H1 (cell line): ENCODE results near the gene PSMC1. TPM values are rescaled to one million over a fixed set of nuclear protein-coding genes. Genes with fewer than 3 reads are reported as not detected.

ENCODE experiments used
- CTCF ChIA-PET: fragments of 300-600 bp; sonication (Branson Sonifier 250); formaldehyde crosslinking; loops from one replicate; lab custom pipeline; 2021; ENCODE audit not compliant: partially characterized antibody; lab: Charles Lee
- POLR2A ChIA-PET: fragments of 300-600 bp; sonication (Branson Sonifier 250); formaldehyde crosslinking; loops from one replicate; lab custom pipeline; 2021; ENCODE audit warnings: inconsistent platforms; ENCODE audit not compliant: partially characterized antibody; lab: Charles Lee
- DNase-seq, 2 experiments: peaks; one replicate each; pipeline versions ENCODE4 v3.0.0 to v3.0.0-alpha.2; 2010 to 2022; ENCODE audit warnings: low spot score in 2 of 2, low read depth in 1 of 2, mixed read lengths in 1 of 2
- FAIRE-seq: peaks from 2 replicates; lab custom pipeline; 2011; peaks lifted over from hg19 to GRCh38; lab: Jason Lieb, UNC
- H2AFZ ChIP-seq: 2 replicates; pipeline ENCODE4 v1.8.1; 2012; ENCODE audit warnings: low read length, inconsistent platforms
- H2AK5ac ChIP-seq: 2 replicates; pipeline ENCODE4 v1.6.1; 2013; ENCODE audit warnings: low read depth, low read length
- H2BK120ac ChIP-seq: replicated peaks from 2 replicates; pipeline ENCODE3; 2013; ENCODE audit warnings: low read depth, low read length, inconsistent platforms
- H2BK12ac ChIP-seq: 2 replicates; pipeline ENCODE4 v1.6.1; 2013; ENCODE audit warnings: low read depth, low read length
- H2BK15ac ChIP-seq: 2 replicates; pipeline ENCODE4 v1.6.1; 2013; ENCODE audit warnings: low read length
- H2BK20ac ChIP-seq: 2 replicates; pipeline ENCODE4 v1.6.1; 2013; ENCODE audit warnings: low read length
- H2BK5ac ChIP-seq: 2 replicates; pipeline ENCODE4 v1.6.1; 2013; ENCODE audit warnings: low read depth, low read length
- H3K14ac ChIP-seq: 2 replicates; pipeline ENCODE4 v1.6.1; 2013; ENCODE audit warnings: inconsistent platforms; ENCODE audit not compliant: insufficient read length
- H3K18ac ChIP-seq: 2 replicates; pipeline ENCODE4 v1.6.1; 2013; ENCODE audit warnings: low read length; ENCODE audit errors: extremely low read depth
- H3K23ac ChIP-seq: 2 replicates; pipeline ENCODE4 v1.6.1; 2013; ENCODE audit warnings: inconsistent platforms; ENCODE audit not compliant: insufficient read length
- H3K23me2 ChIP-seq: 2 replicates; pipeline ENCODE4 v1.6.1; 2013; ENCODE audit warnings: low read depth, low read length
- H3K27ac ChIP-seq: 2 replicates; pipeline ENCODE4 v1.6.1; 2011; ENCODE audit warnings: low read depth, low read length, inconsistent platforms
- H3K27me3 ChIP-seq, 4 experiments: replicated peaks in 1 of 4; 1 replicate in 1 of 4; 2 replicates in 3 of 4; pipeline versions ENCODE4 v1.6.1 to v1.8.1; 2011 to 2013; ENCODE audit warnings: low read length in 3 of 4, mild to moderate bottlenecking in 3 of 4, inconsistent platforms in 2 of 4, mixed read lengths in 2 of 4, moderate library complexity in 1 of 4; ENCODE audit not compliant: control insufficient read depth in 3 of 4, insufficient read depth in 3 of 4; ENCODE audit errors: extremely low read depth in 1 of 4
- H3K36me3 ChIP-seq, 4 experiments: 2 replicates each; pipeline versions ENCODE4 v1.6.1 to v1.8.1; 2011 to 2013; ENCODE audit warnings: mild to moderate bottlenecking in 4 of 4, low read length in 3 of 4, moderate library complexity in 2 of 4, control low read depth in 1 of 4, inconsistent platforms in 1 of 4; ENCODE audit not compliant: insufficient read depth in 4 of 4, control insufficient read depth in 2 of 4
- H3K4ac ChIP-seq: replicated peaks from 2 replicates; pipeline ENCODE3; 2013; ENCODE audit warnings: low read length, low read depth, mixed read lengths, inconsistent platforms; ENCODE audit not compliant: insufficient read length
- H3K4me1 ChIP-seq, 4 experiments: replicated peaks in 1 of 4; 1 replicate in 1 of 4; 2 replicates in 3 of 4; pipeline versions ENCODE4 v1.6.1 to v1.8.1; 2011 to 2013; ENCODE audit warnings: low read length in 3 of 4, inconsistent platforms in 2 of 4, mixed read lengths in 1 of 4; ENCODE audit not compliant: insufficient read depth in 4 of 4, control insufficient read depth in 3 of 4
- H3K4me2 ChIP-seq, 2 experiments: 2 replicates each; pipeline versions ENCODE4 v1.6.1 to v1.8.1; 2011 to 2013; ENCODE audit warnings: low read depth in 2 of 2, low read length in 2 of 2, control low read depth in 1 of 2, inconsistent platforms in 1 of 2, mild to moderate bottlenecking in 1 of 2; ENCODE audit not compliant: insufficient read depth in 1 of 2
- H3K4me3 ChIP-seq, 4 experiments: fragments of 200-600, 300-600 bp in 1 of 4; sonication (generic), shearing (Covaris generic), sonication (Bioruptor Twin) in 1 of 4; 2 replicates each; pipeline versions ENCODE4 v1.5.1 to v1.8.1; 2011 to 2016; ENCODE audit warnings: low read length in 4 of 4, low read depth in 3 of 4, control low read depth in 2 of 4, inconsistent platforms in 2 of 4, mild to moderate bottlenecking in 2 of 4, mixed read lengths in 1 of 4, moderate library complexity in 1 of 4; ENCODE audit not compliant: insufficient read depth in 2 of 4; ENCODE audit errors: extremely low read depth in 1 of 4
- H3K56ac ChIP-seq: replicated peaks from 2 replicates; pipeline ENCODE3; 2013; ENCODE audit warnings: low read depth, mild to moderate bottlenecking, mixed read lengths, low read length, inconsistent platforms; ENCODE audit not compliant: insufficient read length
- H3K79me1 ChIP-seq: 2 replicates; pipeline ENCODE4 v1.6.1; 2013; ENCODE audit warnings: low read depth, low read length, control low read depth
- H3K79me2 ChIP-seq, 2 experiments: 2 replicates each; pipeline versions ENCODE4 v1.6.1 to v1.8.1; 2012 to 2013; ENCODE audit warnings: low read length in 2 of 2, mild to moderate bottlenecking in 2 of 2, inconsistent platforms in 1 of 2; ENCODE audit not compliant: insufficient read depth in 2 of 2, control insufficient read depth in 1 of 2
- H3K9ac ChIP-seq, 4 experiments: replicated peaks in 1 of 4; 1 replicate in 1 of 4; 2 replicates in 3 of 4; pipeline versions ENCODE4 v1.6.1 to v1.8.1; 2011 to 2013; ENCODE audit warnings: low read depth in 3 of 4, low read length in 3 of 4, control low read depth in 2 of 4, mild to moderate bottlenecking in 2 of 4, moderate library complexity in 2 of 4, inconsistent platforms in 1 of 4; ENCODE audit errors: extremely low read depth in 1 of 4
- H3K9me3 ChIP-seq, 2 experiments: 2 replicates each; pipeline versions ENCODE4 v1.6.1 to v1.8.1; 2012 to 2013; ENCODE audit warnings: mild to moderate bottlenecking in 2 of 2, moderate library complexity in 2 of 2, control low read depth in 1 of 2, inconsistent platforms in 1 of 2, low read depth in 1 of 2, low read length in 1 of 2, mixed read lengths in 1 of 2; ENCODE audit not compliant: insufficient read depth in 2 of 2
- H4K20me1 ChIP-seq, 2 experiments: replicated peaks in 1 of 2; 2 replicates each; pipeline versions ENCODE3 to v1.8.1; 2011 to 2013; ENCODE audit warnings: inconsistent platforms in 2 of 2, low read length in 2 of 2, mild to moderate bottlenecking in 1 of 2; ENCODE audit not compliant: insufficient read depth in 2 of 2, control insufficient read depth in 1 of 2
- H4K5ac ChIP-seq: 2 replicates; pipeline ENCODE4 v1.6.1; 2013; ENCODE audit warnings: low read length, low read depth, mixed read lengths, inconsistent platforms; ENCODE audit not compliant: insufficient read length
- H4K8ac ChIP-seq: 2 replicates; pipeline ENCODE4 v1.8.0; 2013; ENCODE audit warnings: mild to moderate bottlenecking, moderate library complexity, low read length, inconsistent platforms; ENCODE audit not compliant: insufficient read depth; ENCODE audit errors: extremely low read depth
- H4K91ac ChIP-seq: replicated peaks from 2 replicates; pipeline ENCODE3; 2013; ENCODE audit warnings: low read length, mixed read lengths, inconsistent platforms; ENCODE audit not compliant: insufficient read length
- BRCA1 ChIP-seq: IDR thresholded peaks from 2 replicates; pipeline ENCODE4 v1.6.1; 2012; ENCODE audit warnings: low read depth, low read length, improper control_type of control experiment
- CEBPB ChIP-seq: IDR thresholded peaks from 2 replicates; pipeline ENCODE4 v1.6.1; 2012; ENCODE audit warnings: low read depth, low read length
- CTCF ChIP-seq, 3 experiments: IDR thresholded peaks; 1 replicate in 2 of 3; 2 replicates in 1 of 3; pipeline versions ENCODE4 v1.5.1 to v1.6.1; 2011; ENCODE audit warnings: low read length in 3 of 3, mild to moderate bottlenecking in 3 of 3, inconsistent platforms in 2 of 3, low read depth in 1 of 3, moderate library complexity in 1 of 3; ENCODE audit not compliant: insufficient read depth in 1 of 3; ENCODE audit errors: control extremely low read depth in 1 of 3
- EP300 ChIP-seq, 2 experiments: IDR thresholded peaks; 1 replicate in 1 of 2; 2 replicates in 1 of 2; pipeline ENCODE4 v1.6.1; 2011 to 2012; ENCODE audit warnings: low read depth in 2 of 2, low read length in 2 of 2, mild to moderate bottlenecking in 2 of 2, borderline replicate concordance in 1 of 2, inconsistent platforms in 1 of 2, moderate library complexity in 1 of 2
- RXRA ChIP-seq: IDR thresholded peaks from 2 replicates; pipeline ENCODE4 v1.6.1; 2011; ENCODE audit warnings: low read depth, mild to moderate bottlenecking, low read length, moderate library complexity; ENCODE audit not compliant: insufficient read depth
- SP1 ChIP-seq: IDR thresholded peaks from 2 replicates; pipeline ENCODE4 v1.6.1; 2011; ENCODE audit warnings: low read depth, low read length
- WGBS, 2 experiments: shearing (Covaris generic) in 1 of 2; methylation state at CpG; one replicate each; pipeline versions ENCODE4 v1.1.6 to v1.1.7; 2013 to 2015; ENCODE audit warnings: low lambda C conversion rate in 2 of 2, mixed read lengths in 2 of 2, inconsistent platforms in 1 of 2, low coverage in 1 of 2, missing lambda C conversion rate in 1 of 2; ENCODE audit not compliant: insufficient replicate concordance in 2 of 2, insufficient coverage in 1 of 2, insufficient read length in 1 of 2; ENCODE audit errors: extremely low coverage in 1 of 2, missing lambda C conversion rate in 1 of 2; 5-methylcytosine and 5-hydroxymethylcytosine counted together
- polyA plus RNA-seq, 7 experiments: library from polyadenylated mRNA; depleted of rRNA in 3 of 7; stranded (reverse) in 5 of 7; unstranded in 2 of 7; fragments of >200 nt in 5 of 7; fragments of 200-250 nt in 2 of 7; gene quantifications; 1 replicate in 5 of 7; 2 replicates in 1 of 7; 4 replicates in 1 of 7; pipeline versions ENCODE4 v1.2.1 to v1.2.3, GENCODE V29; 2011 to 2013; ENCODE audit warnings: missing spikeins in 2 of 7, mixed read lengths in 2 of 7
- total RNA-seq: library from RNA; stranded (reverse); fragmentation: NEBNext Ultra II Directional; extraction: Animal tissue kit (Norgen Biotek cat#: 25700); gene quantifications from 2 replicates; pipeline ENCODE4 v1.2.1, GENCODE V29; 2021
- TF ChIP-seq, protein P1 (sequence below): IDR thresholded peaks from 2 replicates; pipeline ENCODE4 v1.6.1; 2011; ENCODE audit warnings: low read length, improper control_type of control experiment

PSMC1 gene
- total and polyA plus RNA-seq, 2 of the 8 experiments (the other 6 are each of a cell fraction or from before 2014, with no cell fraction given) = 46.2 to 99.6 TPM

DNA sequence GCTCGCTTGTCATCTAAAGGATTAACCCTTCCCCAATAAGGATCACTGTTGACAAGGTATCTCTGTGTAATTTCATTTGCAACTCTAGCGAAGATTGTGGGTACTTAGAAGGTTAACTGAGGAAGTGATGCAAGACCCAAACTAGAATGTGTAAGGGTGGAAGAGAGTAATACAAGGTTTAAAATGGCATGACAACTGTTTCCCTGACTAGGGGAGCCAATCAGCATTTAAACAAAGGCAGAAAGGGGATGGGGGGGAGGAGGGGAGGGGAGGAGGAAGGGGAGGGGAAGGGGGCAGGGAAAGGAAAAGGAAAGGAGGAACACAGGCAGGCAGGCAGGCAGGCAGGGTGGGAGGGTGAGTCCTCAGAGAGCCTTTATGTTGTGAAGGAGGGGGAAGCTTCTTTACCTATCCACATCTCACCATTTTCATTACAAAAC lies 44.3 kb downstream of the PSMC1 start:
- H4K20me1 ChIP-seq = no peaks in the 10 kb centered on the region
- no peak overlapping the region for H2BK15ac ChIP-seq
- no peak overlapping the region for H2BK120ac ChIP-seq
- ChIA-PET POLR2A (no interaction called here), CTCF (interaction anchor here (0.6 to 2.2 kb wide), 6 partner anchors 9 to 401 kb away, joined by 3 to 23 read pairs (median 4); no protein-coding TSS in a partner anchor)
- peaks cover 5 to 21% (median 16%) of the 10 kb centered on the region in 4 experiments; a peak in 6 of 7 replicates for H3K4me1 ChIP-seq
- H3K79me2 ChIP-seq = no peaks in the 10 kb centered on the region
- WGBS, 2 experiments = 94% methylated on average over 2 of the region's 2 CpGs; no CpG with 5 or more reads in 1 of the 2 experiments
- H3K9me3 ChIP-seq = peaks cover 0 to 5% of the 10 kb centered on the region in 2 experiments; a peak in 2 of 4 replicates
- H3K4ac ChIP-seq = no peak overlapping the region
- no peak overlapping the region for H3K14ac ChIP-seq
- no peak overlapping the region for H3K9ac ChIP-seq
- no peak overlapping the region for H3K4me3 ChIP-seq
- DNase-seq (no peak), FAIRE-seq (no peak)
- no peak overlapping the region for H2AFZ ChIP-seq
- no peak overlapping the region for H3K23ac ChIP-seq
- H3K36me3 ChIP-seq = peaks cover 0 to 15% (median 3%) of the 10 kb centered on the region in 4 experiments; a peak in 4 of 8 replicates
- H3K27me3 ChIP-seq = no peaks in the 10 kb centered on the region
- H3K27ac ChIP-seq = no peak overlapping the region
- H3K23me2 ChIP-seq = no peaks in the 10 kb centered on the region
- TF ChIP-seq, protein P1, sequence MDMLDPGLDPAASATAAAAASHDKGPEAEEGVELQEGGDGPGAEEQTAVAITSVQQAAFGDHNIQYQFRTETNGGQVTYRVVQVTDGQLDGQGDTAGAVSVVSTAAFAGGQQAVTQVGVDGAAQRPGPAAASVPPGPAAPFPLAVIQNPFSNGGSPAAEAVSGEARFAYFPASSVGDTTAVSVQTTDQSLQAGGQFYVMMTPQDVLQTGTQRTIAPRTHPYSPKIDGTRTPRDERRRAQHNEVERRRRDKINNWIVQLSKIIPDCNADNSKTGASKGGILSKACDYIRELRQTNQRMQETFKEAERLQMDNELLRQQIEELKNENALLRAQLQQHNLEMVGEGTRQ = no peak
- TF ChIP-seq CEBPB (no peak), EP300 (IDR thresholded peaks at IDR 0.05; ENCODE audit: borderline replicate concordance in 1 of 2, low read depth in 2 of 2, low read length in 2 of 2) (no peak), BRCA1 (no peak), RXRA (no peak), SP1 (no peak), CTCF (IDR thresholded peaks at IDR 0.05; ENCODE audit: control extremely low read depth in 1 of 3, insufficient read depth in 1 of 3, low read depth in 1 of 3, low read length in 3 of 3) (no peak)
- no peak overlapping the region for H3K56ac ChIP-seq
- H3K4me2 ChIP-seq = no peak overlapping the region
- no peak overlapping the region; the same call in 1 of the 2 replicates for H4K8ac ChIP-seq
- no peak overlapping the region for H2BK5ac ChIP-seq
- no peak overlapping the region for H2BK20ac ChIP-seq
- no peaks in the 10 kb centered on the region for H3K79me1 ChIP-seq
- H3K18ac ChIP-seq = no peak overlapping the region
- no peak overlapping the region for H4K5ac ChIP-seq
- H4K91ac ChIP-seq = no peak overlapping the region
- H2AK5ac ChIP-seq = no peak overlapping the region
- H2BK12ac ChIP-seq = no peak overlapping the region
